ENCODE measurements around the gene FGF11. TPM values are rescaled to one million over a fixed set of nuclear protein-coding genes. Genes with fewer than 3 reads are reported as not detected.

FGF11 gene
- total RNA-seq, 1 experiment from 2014 or later = not detected

- Histone ChIP-seq H3K4me1 (replicated peaks) (peaks cover 22% of the 10 kb centered on the region), H3K27ac (peak overlapping the region; percentile 15; the same call in 1 of the 2 replicates), H3K4me3 (peak overlapping the region; percentile 59), H3K36me3 (no peaks in the 10 kb centered on the region), H3K9me3 (replicated peaks) (no peaks in the 10 kb centered on the region), H3K27me3 (replicated peaks) (no peaks in the 10 kb centered on the region)
- peak; percentile 24 to 59 for DNase-seq (ENCODE audit: low read depth in 1 of 2, low spot score in 2 of 2)
Measured at GRCh38 chr17:7404737-7405349, 34.5 kb upstream of the FGF11 start.

GRCh38 chr17:7405350-7406234, 33.7 kb upstream of the FGF11 start:
- no peak for DNase-seq (ENCODE audit: low read depth in 1 of 2, low spot score in 2 of 2)
- Histone ChIP-seq H3K4me1 (replicated peaks) (peaks cover 22% of the 10 kb centered on the region), H3K4me3 (peak overlapping the region; percentile 59), H3K27me3 (replicated peaks) (no peaks in the 10 kb centered on the region), H3K36me3 (no peaks in the 10 kb centered on the region), H3K9me3 (replicated peaks) (no peaks in the 10 kb centered on the region), H3K27ac (0 out of 2 replicates have a peak overlapping the region, but pooled peaks have one; percentile 15)

- H3K27ac ChIP-seq = no peak overlapping the region
- no peak for DNase-seq (ENCODE audit: low read depth in 1 of 2, low spot score in 2 of 2)
- H3K4me3 ChIP-seq = no peak overlapping the region
- H3K4me1 ChIP-seq (replicated peaks) = peaks cover 17% of the 10 kb centered on the region
- no peaks in the 10 kb centered on the region for H3K27me3 ChIP-seq (replicated peaks)
- H3K36me3 ChIP-seq = no peaks in the 10 kb centered on the region
- no peaks in the 10 kb centered on the region for H3K9me3 ChIP-seq (replicated peaks)
Measured at GRCh38 chr17:7406235-7406825, 33.0 kb upstream of the FGF11 start.

- Histone ChIP-seq H3K27ac (no peak overlapping the region), H3K4me1 (replicated peaks) (peaks cover 17% of the 10 kb centered on the region), H3K9me3 (replicated peaks) (no peaks in the 10 kb centered on the region), H3K4me3 (no peak overlapping the region), H3K27me3 (replicated peaks) (no peaks in the 10 kb centered on the region), H3K36me3 (no peaks in the 10 kb centered on the region)
- DNase-seq (ENCODE audit: low read depth in 1 of 2, low spot score in 2 of 2) = no peak
Measured at GRCh38 chr17:7407082-7407481, 32.2 kb upstream of the FGF11 start.

GRCh38 chr17:7407485-7408251, 31.6 kb upstream of the FGF11 start, which contains the start of gene NLGN2:
TSS of gene NLGN2 (plus strand) at chr17:7407845. CDS start at chr17:7408256, 411 bp downstream.
- no peaks in the 10 kb centered on the region for H3K36me3 ChIP-seq
- DNase-seq (ENCODE audit: low read depth in 1 of 2, low spot score in 2 of 2) = no peak
- no peak within 1 kb of the TSS for H3K27ac ChIP-seq
- H3K9me3 ChIP-seq (replicated peaks) = no peaks in the 10 kb centered on the region
- H3K27me3 ChIP-seq (replicated peaks) = no peaks in the 10 kb centered on the region
- H3K4me3 ChIP-seq = no peak within 1 kb of the TSS
- H3K4me1 ChIP-seq (replicated peaks) = peaks cover 17% of the 10 kb centered on the region

GRCh38 chr17:7408252-7408727, 31.0 kb upstream of the FGF11 start:
- H3K36me3 ChIP-seq = no peaks in the 10 kb centered on the region
- H3K4me1 ChIP-seq (replicated peaks) = peaks cover 10% of the 10 kb centered on the region
- no peaks in the 10 kb centered on the region for H3K27me3 ChIP-seq (replicated peaks)
- no peaks in the 10 kb centered on the region for H3K9me3 ChIP-seq (replicated peaks)
- H3K27ac ChIP-seq = no peak overlapping the region
- no peak overlapping the region for H3K4me3 ChIP-seq
- DNase-seq (ENCODE audit: low read depth in 1 of 2, low spot score in 2 of 2) = no peak

GRCh38 chr17:7408863-7409262, 30.4 kb upstream of the FGF11 start:
- Histone ChIP-seq H3K4me1 (replicated peaks) (peaks cover 10% of the 10 kb centered on the region), H3K27ac (no peak overlapping the region)

GRCh38 chr17:7409716-7410115, 29.6 kb upstream of the FGF11 start:
- Histone ChIP-seq H3K4me3 (no peak overlapping the region), H3K27me3 (replicated peaks) (no peaks in the 10 kb centered on the region), H3K4me1 (replicated peaks) (peaks cover 10% of the 10 kb centered on the region), H3K9me3 (replicated peaks) (no peaks in the 10 kb centered on the region), H3K27ac (no peak overlapping the region), H3K36me3 (no peaks in the 10 kb centered on the region)
- no peak for DNase-seq (ENCODE audit: low read depth in 1 of 2, low spot score in 2 of 2)

More at GRCh38 chr17:7408863-7409262, 30.4 kb upstream of the FGF11 start:
- H3K27me3 ChIP-seq (replicated peaks) = no peaks in the 10 kb centered on the region
- DNase-seq (ENCODE audit: low read depth in 1 of 2, low spot score in 2 of 2) = no peak
- no peaks in the 10 kb centered on the region for H3K36me3 ChIP-seq
- no peak overlapping the region for H3K4me3 ChIP-seq
- no peaks in the 10 kb centered on the region for H3K9me3 ChIP-seq (replicated peaks)

GRCh38 chr17:7410634-7411426, 28.5 kb upstream of the FGF11 start:
- Histone ChIP-seq H3K9me3 (replicated peaks) (no peaks in the 10 kb centered on the region), H3K27ac (no peak overlapping the region), H3K4me1 (replicated peaks) (peaks cover under 1% of the 10 kb centered on the region), H3K27me3 (replicated peaks) (no peaks in the 10 kb centered on the region), H3K36me3 (no peaks in the 10 kb centered on the region), H3K4me3 (no peak overlapping the region)
- DNase-seq (ENCODE audit: low read depth in 1 of 2, low spot score in 2 of 2) = no peak

- Histone ChIP-seq H3K36me3 (no peaks in the 10 kb centered on the region), H3K4me1 (replicated peaks) (no peaks in the 10 kb centered on the region), H3K27ac (no peak overlapping the region), H3K9me3 (replicated peaks) (no peaks in the 10 kb centered on the region), H3K27me3 (replicated peaks) (no peaks in the 10 kb centered on the region), H3K4me3 (no peak overlapping the region)
- no peak for DNase-seq (ENCODE audit: low read depth in 1 of 2, low spot score in 2 of 2)
Measured at GRCh38 chr17:7411427-7411750, 27.9 kb upstream of the FGF11 start.

GRCh38 chr17:7413346-7413985, 25.8 kb upstream of the FGF11 start:
- H3K9me3 ChIP-seq (replicated peaks) = no peaks in the 10 kb centered on the region
- H3K27me3 ChIP-seq (replicated peaks) = no peaks in the 10 kb centered on the region
- H3K36me3 ChIP-seq = no peaks in the 10 kb centered on the region
- H3K4me1 ChIP-seq (replicated peaks) = no peaks in the 10 kb centered on the region
- no peak for DNase-seq (ENCODE audit: low read depth in 1 of 2, low spot score in 2 of 2)
- H3K27ac ChIP-seq = no peak overlapping the region
- no peak overlapping the region for H3K4me3 ChIP-seq

GRCh38 chr17:7414837-7415236, 24.5 kb upstream of the FGF11 start:
- DNase-seq (ENCODE audit: low read depth in 1 of 2, low spot score in 2 of 2) = no peak
- Histone ChIP-seq H3K4me1 (replicated peaks) (no peaks in the 10 kb centered on the region), H3K27me3 (replicated peaks) (no peaks in the 10 kb centered on the region), H3K36me3 (no peaks in the 10 kb centered on the region), H3K27ac (no peak overlapping the region), H3K4me3 (no peak overlapping the region), H3K9me3 (replicated peaks) (no peaks in the 10 kb centered on the region)
